ENCODE results near the gene RLBP1. TPM values are rescaled to one million over a fixed set of nuclear protein-coding genes. Genes with fewer than 3 reads are reported as not detected.
A peak's percentile ranks its signal among the peaks of the same experiment; 100 is the strongest.

RLBP1 gene
- total and polyA plus RNA-seq, 9 of the 15 experiments (the other 6 are each of a cell fraction or from before 2014, with no cell fraction given) = 0.05 TPM; not detected in 8

DNA sequence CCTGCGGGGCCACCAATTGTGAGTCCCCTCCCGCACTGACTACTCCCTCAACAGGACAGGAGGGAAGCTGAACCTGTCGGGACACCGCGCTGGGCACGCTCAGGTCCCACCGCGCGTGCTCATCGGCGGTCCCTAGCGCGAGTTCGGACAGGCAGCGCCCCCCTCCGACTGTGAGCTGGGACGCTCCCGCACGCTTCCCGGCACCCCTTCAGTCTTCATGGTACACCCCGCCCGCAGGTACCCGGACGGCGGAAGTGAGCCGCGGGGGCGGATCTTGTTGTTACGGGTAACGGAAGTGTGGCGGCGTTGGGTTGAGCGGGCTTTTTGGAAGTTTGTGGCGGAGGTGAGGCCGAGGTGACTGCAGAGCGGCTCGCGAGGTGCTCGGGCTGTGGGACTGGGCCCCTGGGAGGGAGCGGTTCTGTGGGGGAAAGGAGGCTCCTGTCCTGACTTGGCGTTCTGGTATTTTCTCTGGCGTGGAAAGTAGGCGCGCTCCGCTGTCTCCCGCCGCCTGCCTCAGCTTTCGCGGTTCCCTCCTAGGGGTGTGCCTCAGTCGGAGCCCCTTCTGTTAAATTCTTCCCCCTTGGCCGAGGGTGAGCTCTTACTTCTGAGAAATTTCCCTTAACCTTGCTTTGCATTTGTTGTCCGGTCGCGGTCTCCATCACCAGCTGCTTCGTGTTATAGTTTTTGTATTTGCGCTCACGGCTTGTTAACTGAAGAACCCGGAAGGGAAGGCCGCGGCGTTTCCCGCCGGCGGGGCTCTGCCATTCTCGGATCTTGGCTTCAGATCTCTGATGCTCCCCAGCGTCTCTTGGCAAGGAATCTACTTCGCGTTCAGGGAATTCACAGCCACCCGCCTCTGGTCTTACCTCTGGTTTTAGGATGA lies 22.6 kb upstream of the RLBP1 start, which contains the start of gene FANCI (continued):
- no peak; the same call in 1 of the 2 replicates for TF ChIP-seq CBX1 (IDR thresholded peaks at IDR 0.05; ENCODE audit: low read depth)
- TF ChIP-seq, protein P1, sequence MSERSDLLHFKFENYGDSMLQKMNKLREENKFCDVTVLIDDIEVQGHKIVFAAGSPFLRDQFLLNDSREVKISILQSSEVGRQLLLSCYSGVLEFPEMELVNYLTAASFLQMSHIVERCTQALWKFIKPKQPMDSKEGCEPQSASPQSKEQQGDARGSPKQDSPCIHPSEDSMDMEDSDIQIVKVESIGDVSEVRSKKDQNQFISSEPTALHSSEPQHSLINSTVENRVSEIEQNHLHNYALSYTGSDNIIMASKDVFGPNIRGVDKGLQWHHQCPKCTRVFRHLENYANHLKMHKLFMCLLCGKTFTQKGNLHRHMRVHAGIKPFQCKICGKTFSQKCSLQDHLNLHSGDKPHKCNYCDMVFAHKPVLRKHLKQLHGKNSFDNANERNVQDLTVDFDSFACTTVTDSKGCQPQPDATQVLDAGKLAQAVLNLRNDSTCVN (CRISPR knock-in tag; IDR thresholded peaks at IDR 0.05) = no peak
- TF ChIP-seq, protein P2, sequence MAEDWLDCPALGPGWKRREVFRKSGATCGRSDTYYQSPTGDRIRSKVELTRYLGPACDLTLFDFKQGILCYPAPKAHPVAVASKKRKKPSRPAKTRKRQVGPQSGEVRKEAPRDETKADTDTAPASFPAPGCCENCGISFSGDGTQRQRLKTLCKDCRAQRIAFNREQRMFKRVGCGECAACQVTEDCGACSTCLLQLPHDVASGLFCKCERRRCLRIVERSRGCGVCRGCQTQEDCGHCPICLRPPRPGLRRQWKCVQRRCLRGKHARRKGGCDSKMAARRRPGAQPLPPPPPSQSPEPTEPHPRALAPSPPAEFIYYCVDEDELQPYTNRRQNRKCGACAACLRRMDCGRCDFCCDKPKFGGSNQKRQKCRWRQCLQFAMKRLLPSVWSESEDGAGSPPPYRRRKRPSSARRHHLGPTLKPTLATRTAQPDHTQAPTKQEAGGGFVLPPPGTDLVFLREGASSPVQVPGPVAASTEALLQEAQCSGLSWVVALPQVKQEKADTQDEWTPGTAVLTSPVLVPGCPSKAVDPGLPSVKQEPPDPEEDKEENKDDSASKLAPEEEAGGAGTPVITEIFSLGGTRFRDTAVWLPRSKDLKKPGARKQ (CRISPR knock-in tag; IDR thresholded peaks at IDR 0.05) = no peak
- TF ChIP-seq HMG20A (CRISPR knock-in tag; conservative IDR thresholded peaks at IDR 0.05) = no peak
- TF ChIP-seq MEF2D (tag; conservative IDR thresholded peaks at IDR 0.05; ENCODE audit: low read depth) = no peak
- TF ChIP-seq SMARCB1 (IDR thresholded peaks at IDR 0.05; ENCODE audit: insufficient read length, low read depth) = no peak
- TF ChIP-seq ZNF3 (CRISPR knock-in tag; IDR thresholded peaks at IDR 0.05) = no peak
- no peak for TF ChIP-seq ZC3H11A (IDR thresholded peaks at IDR 0.05; ENCODE audit: low read depth, low read length)
- TF ChIP-seq ZNF778 (CRISPR knock-in tag; IDR thresholded peaks at IDR 0.05) = no peak
- TF ChIP-seq ZC3H4 (CRISPR knock-in tag; IDR thresholded peaks at IDR 0.05; ENCODE audit: borderline replicate concordance) = no peak
- TF ChIP-seq ARHGAP35 (IDR thresholded peaks at IDR 0.05; ENCODE audit: partially characterized antibody) = no peak
- no peak for TF ChIP-seq ZNF133 (CRISPR knock-in tag; IDR thresholded peaks at IDR 0.05)
- peak; percentile 75 for TF ChIP-seq NEUROD1 (IDR thresholded peaks at IDR 0.05; ENCODE audit: borderline replicate concordance, low read depth, low read length, partially characterized antibody)
- no peak for TF ChIP-seq POLR3G (IDR thresholded peaks at IDR 0.05; ENCODE audit: extremely low read depth, insufficient read length, insufficient replicate concordance)
- TF ChIP-seq FIP1L1 (IDR thresholded peaks at IDR 0.05; ENCODE audit: low read depth, low read length, poor library complexity, severe bottlenecking) = peak; percentile 83
- no peak for TF ChIP-seq ZNF12 (CRISPR knock-in tag; IDR thresholded peaks at IDR 0.05)
- TF ChIP-seq NUFIP1 (IDR thresholded peaks at IDR 0.05; ENCODE audit: partially characterized antibody) = peak; percentile 67
- TF ChIP-seq FUS (optimal IDR thresholded peaks at IDR 0.05; ENCODE audit: low read depth, low read length) = no peak
- TF ChIP-seq, protein P3, sequence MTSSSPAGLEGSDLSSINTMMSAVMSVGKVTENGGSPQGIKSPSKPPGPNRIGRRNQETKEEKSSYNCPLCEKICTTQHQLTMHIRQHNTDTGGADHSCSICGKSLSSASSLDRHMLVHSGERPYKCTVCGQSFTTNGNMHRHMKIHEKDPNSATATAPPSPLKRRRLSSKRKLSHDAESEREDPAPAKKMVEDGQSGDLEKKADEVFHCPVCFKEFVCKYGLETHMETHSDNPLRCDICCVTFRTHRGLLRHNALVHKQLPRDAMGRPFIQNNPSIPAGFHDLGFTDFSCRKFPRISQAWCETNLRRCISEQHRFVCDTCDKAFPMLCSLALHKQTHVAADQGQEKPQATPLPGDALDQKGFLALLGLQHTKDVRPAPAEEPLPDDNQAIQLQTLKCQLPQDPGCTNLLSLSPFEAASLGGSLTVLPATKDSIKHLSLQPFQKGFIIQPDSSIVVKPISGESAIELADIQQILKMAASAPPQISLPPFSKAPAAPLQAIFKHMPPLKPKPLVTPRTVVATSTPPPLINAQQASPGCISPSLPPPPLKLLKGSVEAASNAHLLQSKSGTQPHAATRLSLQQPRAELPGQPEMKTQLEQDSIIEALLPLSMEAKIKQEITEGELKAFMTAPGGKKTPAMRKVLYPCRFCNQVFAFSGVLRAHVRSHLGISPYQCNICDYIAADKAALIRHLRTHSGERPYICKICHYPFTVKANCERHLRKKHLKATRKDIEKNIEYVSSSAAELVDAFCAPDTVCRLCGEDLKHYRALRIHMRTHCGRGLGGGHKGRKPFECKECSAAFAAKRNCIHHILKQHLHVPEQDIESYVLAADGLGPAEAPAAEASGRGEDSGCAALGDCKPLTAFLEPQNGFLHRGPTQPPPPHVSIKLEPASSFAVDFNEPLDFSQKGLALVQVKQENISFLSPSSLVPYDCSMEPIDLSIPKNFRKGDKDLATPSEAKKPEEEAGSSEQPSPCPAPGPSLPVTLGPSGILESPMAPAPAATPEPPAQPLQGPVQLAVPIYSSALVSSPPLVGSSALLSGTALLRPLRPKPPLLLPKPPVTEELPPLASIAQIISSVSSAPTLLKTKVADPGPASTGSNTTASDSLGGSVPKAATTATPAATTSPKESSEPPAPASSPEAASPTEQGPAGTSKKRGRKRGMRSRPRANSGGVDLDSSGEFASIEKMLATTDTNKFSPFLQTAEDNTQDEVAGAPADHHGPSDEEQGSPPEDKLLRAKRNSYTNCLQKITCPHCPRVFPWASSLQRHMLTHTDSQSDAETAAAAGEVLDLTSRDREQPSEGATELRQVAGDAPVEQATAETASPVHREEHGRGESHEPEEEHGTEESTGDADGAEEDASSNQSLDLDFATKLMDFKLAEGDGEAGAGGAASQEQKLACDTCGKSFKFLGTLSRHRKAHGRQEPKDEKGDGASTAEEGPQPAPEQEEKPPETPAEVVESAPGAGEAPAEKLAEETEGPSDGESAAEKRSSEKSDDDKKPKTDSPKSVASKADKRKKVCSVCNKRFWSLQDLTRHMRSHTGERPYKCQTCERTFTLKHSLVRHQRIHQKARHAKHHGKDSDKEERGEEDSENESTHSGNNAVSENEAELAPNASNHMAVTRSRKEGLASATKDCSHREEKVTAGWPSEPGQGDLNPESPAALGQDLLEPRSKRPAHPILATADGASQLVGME (CRISPR knock-in tag; IDR thresholded peaks at IDR 0.05) = no peak
- TF ChIP-seq NFIC (IDR thresholded peaks at IDR 0.05) = no peak
- peak; percentile 79 for TF ChIP-seq TBP (optimal IDR thresholded peaks at IDR 0.05; ENCODE audit: low read depth, low read length)

All from K562 (cell line).